Measurements from ENCODE around the gene LRG1.

DNA sequence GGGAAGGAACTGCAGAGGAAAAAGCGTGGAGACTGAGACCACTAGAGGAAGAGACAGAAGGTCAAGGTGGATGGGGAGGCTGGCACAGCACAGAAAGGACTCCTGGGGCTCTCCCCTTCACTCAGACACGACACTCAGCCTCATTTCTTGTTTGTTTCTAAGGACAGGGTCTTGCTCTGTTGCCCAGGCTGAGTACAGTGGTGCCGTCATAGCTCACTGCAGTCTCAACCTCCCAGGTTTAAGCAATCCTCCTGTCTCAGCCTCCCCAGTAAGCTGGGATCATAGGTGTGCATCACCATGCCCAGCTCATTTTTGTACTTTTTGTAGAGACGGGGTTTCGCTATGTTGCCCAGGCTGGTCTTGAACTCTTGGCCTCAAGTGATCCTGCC, 31.1 kb upstream of the LRG1 start:
- TF ChIP-seq, protein P1, sequence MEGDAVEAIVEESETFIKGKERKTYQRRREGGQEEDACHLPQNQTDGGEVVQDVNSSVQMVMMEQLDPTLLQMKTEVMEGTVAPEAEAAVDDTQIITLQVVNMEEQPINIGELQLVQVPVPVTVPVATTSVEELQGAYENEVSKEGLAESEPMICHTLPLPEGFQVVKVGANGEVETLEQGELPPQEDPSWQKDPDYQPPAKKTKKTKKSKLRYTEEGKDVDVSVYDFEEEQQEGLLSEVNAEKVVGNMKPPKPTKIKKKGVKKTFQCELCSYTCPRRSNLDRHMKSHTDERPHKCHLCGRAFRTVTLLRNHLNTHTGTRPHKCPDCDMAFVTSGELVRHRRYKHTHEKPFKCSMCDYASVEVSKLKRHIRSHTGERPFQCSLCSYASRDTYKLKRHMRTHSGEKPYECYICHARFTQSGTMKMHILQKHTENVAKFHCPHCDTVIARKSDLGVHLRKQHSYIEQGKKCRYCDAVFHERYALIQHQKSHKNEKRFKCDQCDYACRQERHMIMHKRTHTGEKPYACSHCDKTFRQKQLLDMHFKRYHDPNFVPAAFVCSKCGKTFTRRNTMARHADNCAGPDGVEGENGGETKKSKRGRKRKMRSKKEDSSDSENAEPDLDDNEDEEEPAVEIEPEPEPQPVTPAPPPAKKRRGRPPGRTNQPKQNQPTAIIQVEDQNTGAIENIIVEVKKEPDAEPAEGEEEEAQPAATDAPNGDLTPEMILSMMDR (IDR thresholded peaks at IDR 0.05; ENCODE audit: poor library complexity, severe bottlenecking): no peak
- TF ChIP-seq POLR2AphosphoS5 (IDR thresholded peaks at IDR 0.05): no peak
- no peak for TF ChIP-seq EP300 (conservative IDR thresholded peaks at IDR 0.05; ENCODE audit: poor library complexity, severe bottlenecking)
- no peak for TF ChIP-seq SMC3 (conservative IDR thresholded peaks at IDR 0.05; ENCODE audit: poor library complexity)
- TF ChIP-seq, protein P2, sequence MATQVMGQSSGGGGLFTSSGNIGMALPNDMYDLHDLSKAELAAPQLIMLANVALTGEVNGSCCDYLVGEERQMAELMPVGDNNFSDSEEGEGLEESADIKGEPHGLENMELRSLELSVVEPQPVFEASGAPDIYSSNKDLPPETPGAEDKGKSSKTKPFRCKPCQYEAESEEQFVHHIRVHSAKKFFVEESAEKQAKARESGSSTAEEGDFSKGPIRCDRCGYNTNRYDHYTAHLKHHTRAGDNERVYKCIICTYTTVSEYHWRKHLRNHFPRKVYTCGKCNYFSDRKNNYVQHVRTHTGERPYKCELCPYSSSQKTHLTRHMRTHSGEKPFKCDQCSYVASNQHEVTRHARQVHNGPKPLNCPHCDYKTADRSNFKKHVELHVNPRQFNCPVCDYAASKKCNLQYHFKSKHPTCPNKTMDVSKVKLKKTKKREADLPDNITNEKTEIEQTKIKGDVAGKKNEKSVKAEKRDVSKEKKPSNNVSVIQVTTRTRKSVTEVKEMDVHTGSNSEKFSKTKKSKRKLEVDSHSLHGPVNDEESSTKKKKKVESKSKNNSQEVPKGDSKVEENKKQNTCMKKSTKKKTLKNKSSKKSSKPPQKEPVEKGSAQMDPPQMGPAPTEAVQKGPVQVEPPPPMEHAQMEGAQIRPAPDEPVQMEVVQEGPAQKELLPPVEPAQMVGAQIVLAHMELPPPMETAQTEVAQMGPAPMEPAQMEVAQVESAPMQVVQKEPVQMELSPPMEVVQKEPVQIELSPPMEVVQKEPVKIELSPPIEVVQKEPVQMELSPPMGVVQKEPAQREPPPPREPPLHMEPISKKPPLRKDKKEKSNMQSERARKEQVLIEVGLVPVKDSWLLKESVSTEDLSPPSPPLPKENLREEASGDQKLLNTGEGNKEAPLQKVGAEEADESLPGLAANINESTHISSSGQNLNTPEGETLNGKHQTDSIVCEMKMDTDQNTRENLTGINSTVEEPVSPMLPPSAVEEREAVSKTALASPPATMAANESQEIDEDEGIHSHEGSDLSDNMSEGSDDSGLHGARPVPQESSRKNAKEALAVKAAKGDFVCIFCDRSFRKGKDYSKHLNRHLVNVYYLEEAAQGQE (IDR thresholded peaks at IDR 0.05; ENCODE audit: borderline replicate concordance): no peak
- TF ChIP-seq TAF1 (IDR thresholded peaks at IDR 0.05; ENCODE audit: low read depth): no peak
- TF ChIP-seq MXI1 (conservative IDR thresholded peaks at IDR 0.05; ENCODE audit: poor library complexity, severe bottlenecking): no peak
- TF ChIP-seq RAD21 (conservative IDR thresholded peaks at IDR 0.05): no peak

Data from neural cell (in vitro differentiated cells).